H1 (cell line): Measurements from ENCODE around the gene ZNF284. TPM values are rescaled to one million over a fixed set of nuclear protein-coding genes. Genes with fewer than 3 reads are reported as not detected.

Source experiments
- CTCF ChIA-PET: fragments of 300-600 bp; sonication (Branson Sonifier 250); formaldehyde crosslinking; loops from one replicate; lab custom pipeline; 2021; ENCODE audit not compliant: partially characterized antibody; lab: Charles Lee
- POLR2A ChIA-PET: fragments of 300-600 bp; sonication (Branson Sonifier 250); formaldehyde crosslinking; loops from one replicate; lab custom pipeline; 2021; ENCODE audit warnings: inconsistent platforms; ENCODE audit not compliant: partially characterized antibody; lab: Charles Lee
- DNase-seq, 2 experiments: peaks; one replicate each; pipeline versions ENCODE4 v3.0.0 to v3.0.0-alpha.2; 2010 to 2022; ENCODE audit warnings: low spot score in 2 of 2, low read depth in 1 of 2, mixed read lengths in 1 of 2
- FAIRE-seq: peaks from 2 replicates; lab custom pipeline; 2011; peaks lifted over from hg19 to GRCh38; lab: Jason Lieb, UNC
- H2AFZ ChIP-seq: 2 replicates; pipeline ENCODE4 v1.8.1; 2012; ENCODE audit warnings: low read length, inconsistent platforms
- H2AK5ac ChIP-seq: 2 replicates; pipeline ENCODE4 v1.6.1; 2013; ENCODE audit warnings: low read depth, low read length
- H2BK120ac ChIP-seq: replicated peaks from 2 replicates; pipeline ENCODE3; 2013; ENCODE audit warnings: low read depth, low read length, inconsistent platforms
- H2BK12ac ChIP-seq: 2 replicates; pipeline ENCODE4 v1.6.1; 2013; ENCODE audit warnings: low read depth, low read length
- H2BK15ac ChIP-seq: 2 replicates; pipeline ENCODE4 v1.6.1; 2013; ENCODE audit warnings: low read length
- H2BK20ac ChIP-seq: 2 replicates; pipeline ENCODE4 v1.6.1; 2013; ENCODE audit warnings: low read length
- H2BK5ac ChIP-seq: 2 replicates; pipeline ENCODE4 v1.6.1; 2013; ENCODE audit warnings: low read depth, low read length
- H3K14ac ChIP-seq: 2 replicates; pipeline ENCODE4 v1.6.1; 2013; ENCODE audit warnings: inconsistent platforms; ENCODE audit not compliant: insufficient read length
- H3K18ac ChIP-seq: 2 replicates; pipeline ENCODE4 v1.6.1; 2013; ENCODE audit warnings: low read length; ENCODE audit errors: extremely low read depth
- H3K23ac ChIP-seq: 2 replicates; pipeline ENCODE4 v1.6.1; 2013; ENCODE audit warnings: inconsistent platforms; ENCODE audit not compliant: insufficient read length
- H3K23me2 ChIP-seq: 2 replicates; pipeline ENCODE4 v1.6.1; 2013; ENCODE audit warnings: low read depth, low read length
- H3K27ac ChIP-seq: 2 replicates; pipeline ENCODE4 v1.6.1; 2011; ENCODE audit warnings: low read depth, low read length, inconsistent platforms
- H3K27me3 ChIP-seq, 4 experiments: replicated peaks in 1 of 4; 1 replicate in 1 of 4; 2 replicates in 3 of 4; pipeline versions ENCODE4 v1.6.1 to v1.8.1; 2011 to 2013; ENCODE audit warnings: low read length in 3 of 4, mild to moderate bottlenecking in 3 of 4, inconsistent platforms in 2 of 4, mixed read lengths in 2 of 4, moderate library complexity in 1 of 4; ENCODE audit not compliant: control insufficient read depth in 3 of 4, insufficient read depth in 3 of 4; ENCODE audit errors: extremely low read depth in 1 of 4
- H3K36me3 ChIP-seq, 4 experiments: 2 replicates each; pipeline versions ENCODE4 v1.6.1 to v1.8.1; 2011 to 2013; ENCODE audit warnings: mild to moderate bottlenecking in 4 of 4, low read length in 3 of 4, moderate library complexity in 2 of 4, control low read depth in 1 of 4, inconsistent platforms in 1 of 4; ENCODE audit not compliant: insufficient read depth in 4 of 4, control insufficient read depth in 2 of 4
- H3K4ac ChIP-seq: replicated peaks from 2 replicates; pipeline ENCODE3; 2013; ENCODE audit warnings: low read length, low read depth, mixed read lengths, inconsistent platforms; ENCODE audit not compliant: insufficient read length
- H3K4me1 ChIP-seq, 4 experiments: replicated peaks in 1 of 4; 1 replicate in 1 of 4; 2 replicates in 3 of 4; pipeline versions ENCODE4 v1.6.1 to v1.8.1; 2011 to 2013; ENCODE audit warnings: low read length in 3 of 4, inconsistent platforms in 2 of 4, mixed read lengths in 1 of 4; ENCODE audit not compliant: insufficient read depth in 4 of 4, control insufficient read depth in 3 of 4
- H3K4me2 ChIP-seq, 2 experiments: 2 replicates each; pipeline versions ENCODE4 v1.6.1 to v1.8.1; 2011 to 2013; ENCODE audit warnings: low read depth in 2 of 2, low read length in 2 of 2, control low read depth in 1 of 2, inconsistent platforms in 1 of 2, mild to moderate bottlenecking in 1 of 2; ENCODE audit not compliant: insufficient read depth in 1 of 2
- H3K4me3 ChIP-seq, 4 experiments: fragments of 200-600, 300-600 bp in 1 of 4; sonication (generic), shearing (Covaris generic), sonication (Bioruptor Twin) in 1 of 4; 2 replicates each; pipeline versions ENCODE4 v1.5.1 to v1.8.1; 2011 to 2016; ENCODE audit warnings: low read length in 4 of 4, low read depth in 3 of 4, control low read depth in 2 of 4, inconsistent platforms in 2 of 4, mild to moderate bottlenecking in 2 of 4, mixed read lengths in 1 of 4, moderate library complexity in 1 of 4; ENCODE audit not compliant: insufficient read depth in 2 of 4; ENCODE audit errors: extremely low read depth in 1 of 4
- H3K56ac ChIP-seq: replicated peaks from 2 replicates; pipeline ENCODE3; 2013; ENCODE audit warnings: low read depth, mild to moderate bottlenecking, mixed read lengths, low read length, inconsistent platforms; ENCODE audit not compliant: insufficient read length
- H3K79me1 ChIP-seq: 2 replicates; pipeline ENCODE4 v1.6.1; 2013; ENCODE audit warnings: low read depth, low read length, control low read depth
- H3K79me2 ChIP-seq, 2 experiments: 2 replicates each; pipeline versions ENCODE4 v1.6.1 to v1.8.1; 2012 to 2013; ENCODE audit warnings: low read length in 2 of 2, mild to moderate bottlenecking in 2 of 2, inconsistent platforms in 1 of 2; ENCODE audit not compliant: insufficient read depth in 2 of 2, control insufficient read depth in 1 of 2
- H3K9ac ChIP-seq, 4 experiments: replicated peaks in 1 of 4; 1 replicate in 1 of 4; 2 replicates in 3 of 4; pipeline versions ENCODE4 v1.6.1 to v1.8.1; 2011 to 2013; ENCODE audit warnings: low read depth in 3 of 4, low read length in 3 of 4, control low read depth in 2 of 4, mild to moderate bottlenecking in 2 of 4, moderate library complexity in 2 of 4, inconsistent platforms in 1 of 4; ENCODE audit errors: extremely low read depth in 1 of 4
- H3K9me3 ChIP-seq, 2 experiments: 2 replicates each; pipeline versions ENCODE4 v1.6.1 to v1.8.1; 2012 to 2013; ENCODE audit warnings: mild to moderate bottlenecking in 2 of 2, moderate library complexity in 2 of 2, control low read depth in 1 of 2, inconsistent platforms in 1 of 2, low read depth in 1 of 2, low read length in 1 of 2, mixed read lengths in 1 of 2; ENCODE audit not compliant: insufficient read depth in 2 of 2
- H4K20me1 ChIP-seq, 2 experiments: replicated peaks in 1 of 2; 2 replicates each; pipeline versions ENCODE3 to v1.8.1; 2011 to 2013; ENCODE audit warnings: inconsistent platforms in 2 of 2, low read length in 2 of 2, mild to moderate bottlenecking in 1 of 2; ENCODE audit not compliant: insufficient read depth in 2 of 2, control insufficient read depth in 1 of 2
- H4K5ac ChIP-seq: 2 replicates; pipeline ENCODE4 v1.6.1; 2013; ENCODE audit warnings: low read length, low read depth, mixed read lengths, inconsistent platforms; ENCODE audit not compliant: insufficient read length
- H4K8ac ChIP-seq: 2 replicates; pipeline ENCODE4 v1.8.0; 2013; ENCODE audit warnings: mild to moderate bottlenecking, moderate library complexity, low read length, inconsistent platforms; ENCODE audit not compliant: insufficient read depth; ENCODE audit errors: extremely low read depth
- H4K91ac ChIP-seq: replicated peaks from 2 replicates; pipeline ENCODE3; 2013; ENCODE audit warnings: low read length, mixed read lengths, inconsistent platforms; ENCODE audit not compliant: insufficient read length
- ASH2L ChIP-seq: fragments of 200-600, 300-600 bp; sonication (generic); IDR thresholded peaks from one replicate; pipeline ENCODE4 v1.7.1; 2017; ENCODE audit warnings: low read length
- CTCF ChIP-seq, 3 experiments: IDR thresholded peaks; 1 replicate in 2 of 3; 2 replicates in 1 of 3; pipeline versions ENCODE4 v1.5.1 to v1.6.1; 2011; ENCODE audit warnings: low read length in 3 of 3, mild to moderate bottlenecking in 3 of 3, inconsistent platforms in 2 of 3, low read depth in 1 of 3, moderate library complexity in 1 of 3; ENCODE audit not compliant: insufficient read depth in 1 of 3; ENCODE audit errors: control extremely low read depth in 1 of 3
- GTF2F1 ChIP-seq: IDR thresholded peaks from 2 replicates; pipeline ENCODE4 v1.6.1; 2012; ENCODE audit warnings: low read depth, low read length, improper control_type of control experiment, borderline replicate concordance
- JUN ChIP-seq: IDR thresholded peaks from 2 replicates; pipeline ENCODE4 v1.6.1; 2011; ENCODE audit warnings: low read depth, mild to moderate bottlenecking, improper control_type of control experiment, low read length
- KDM4A ChIP-seq: IDR thresholded peaks from one replicate; pipeline ENCODE4 v1.7.1; 2012; ENCODE audit warnings: low read depth, mild to moderate bottlenecking, moderate library complexity, low read length, inconsistent platforms; ENCODE audit not compliant: severe bottlenecking
- TCF12 ChIP-seq: IDR thresholded peaks from 2 replicates; pipeline ENCODE4 v1.6.1; 2011; ENCODE audit warnings: low read depth, mild to moderate bottlenecking, low read length
- USF2 ChIP-seq: IDR thresholded peaks from 2 replicates; pipeline ENCODE4 v1.6.1; 2011; ENCODE audit warnings: low read length, improper control_type of control experiment
- WGBS, 2 experiments: shearing (Covaris generic) in 1 of 2; methylation state at CpG; one replicate each; pipeline versions ENCODE4 v1.1.6 to v1.1.7; 2013 to 2015; ENCODE audit warnings: low lambda C conversion rate in 2 of 2, mixed read lengths in 2 of 2, inconsistent platforms in 1 of 2, low coverage in 1 of 2, missing lambda C conversion rate in 1 of 2; ENCODE audit not compliant: insufficient replicate concordance in 2 of 2, insufficient coverage in 1 of 2, insufficient read length in 1 of 2; ENCODE audit errors: extremely low coverage in 1 of 2, missing lambda C conversion rate in 1 of 2; 5-methylcytosine and 5-hydroxymethylcytosine counted together
- polyA plus RNA-seq, 7 experiments: library from polyadenylated mRNA; depleted of rRNA in 3 of 7; stranded (reverse) in 5 of 7; unstranded in 2 of 7; fragments of >200 nt in 5 of 7; fragments of 200-250 nt in 2 of 7; gene quantifications; 1 replicate in 5 of 7; 2 replicates in 1 of 7; 4 replicates in 1 of 7; pipeline versions ENCODE4 v1.2.1 to v1.2.3, GENCODE V29; 2011 to 2013; ENCODE audit warnings: missing spikeins in 2 of 7, mixed read lengths in 2 of 7
- total RNA-seq: library from RNA; stranded (reverse); fragmentation: NEBNext Ultra II Directional; extraction: Animal tissue kit (Norgen Biotek cat#: 25700); gene quantifications from 2 replicates; pipeline ENCODE4 v1.2.1, GENCODE V29; 2021

The ZNF284 gene
- total and polyA plus RNA-seq, 2 of the 8 experiments (the other 6 are each of a cell fraction or from before 2014, with no cell fraction given): 1.1 to 3.4 TPM

DNA sequence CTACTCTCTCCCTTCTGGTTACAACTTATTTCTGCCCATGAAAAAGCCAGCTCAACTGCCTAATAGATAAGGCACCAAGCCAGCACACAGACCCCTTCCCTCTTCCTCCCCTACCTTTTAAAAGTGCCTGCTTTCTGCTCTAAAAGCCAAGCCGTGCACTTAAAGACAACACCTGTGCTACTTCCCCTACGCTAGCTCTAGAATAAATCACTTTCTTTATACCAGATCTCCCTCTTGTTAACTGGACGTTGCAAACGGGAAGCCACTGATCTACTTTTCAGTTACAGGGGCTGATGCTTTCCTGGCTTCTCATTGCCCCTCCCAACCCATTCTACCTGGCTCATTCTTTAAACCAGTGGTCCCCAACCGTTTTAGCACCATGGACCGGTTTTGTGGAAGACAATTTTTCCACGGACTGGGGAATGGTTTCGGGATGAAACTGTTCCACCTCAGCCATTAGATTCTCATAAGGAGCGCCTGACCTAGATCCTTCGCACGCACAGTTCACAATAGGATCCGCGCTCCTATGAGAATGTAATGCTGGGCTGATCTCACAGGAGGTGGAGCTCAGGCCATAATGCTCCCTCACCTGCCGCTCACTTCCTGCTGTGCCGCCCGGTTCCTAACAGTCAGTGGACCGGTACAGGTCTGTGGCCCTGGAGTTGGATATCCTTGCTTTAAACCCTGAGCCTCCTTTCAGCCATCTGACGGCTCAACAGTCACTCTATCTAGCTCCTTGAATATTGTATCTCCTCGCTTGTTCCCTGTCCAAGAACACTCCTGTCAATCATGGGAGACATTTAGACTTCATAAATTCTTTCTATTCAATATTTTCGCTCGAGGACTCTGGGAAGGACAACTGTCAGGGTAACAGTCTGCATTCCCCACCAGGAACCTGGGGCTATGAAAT lies 21.0 kb upstream of the ZNF284 start:
- Histone ChIP-seq H4K20me1 (no peaks in the 10 kb centered on the region), H3K18ac (peak overlapping the region; percentile 43; the same call in 1 of the 2 replicates), H2BK12ac (no peak overlapping the region), H2BK20ac (no peak overlapping the region), H3K36me3 (no peaks in the 10 kb centered on the region), H3K79me2 (peaks cover 0 to 7% of the 10 kb centered on the region in 2 experiments; a peak in 2 of 4 replicates), H2AFZ (peak overlapping the region; percentile 95), H3K56ac (no peak overlapping the region), H4K5ac (no peak overlapping the region), H4K8ac (no peak overlapping the region), H3K9ac (peak overlapping the region in 1 of 4 experiments; percentile 15; a peak in 1 of 7 replicates), H3K27me3 (no peaks in the 10 kb centered on the region), H3K23me2 (peaks cover 3% of the 10 kb centered on the region), H2BK15ac (no peak overlapping the region), H3K9me3 (no peaks in the 10 kb centered on the region), H2AK5ac (no peak overlapping the region), H4K91ac (no peak overlapping the region), H3K4me3 (peak overlapping the region; percentile 47 to 74 (median 64); a peak in 6 of 8 replicates), H3K4ac (no peak overlapping the region), H2BK5ac (no peak overlapping the region), H3K27ac (no peak overlapping the region), H3K23ac (no peak overlapping the region), H3K4me2 (peak overlapping the region; percentile 68 to 94), H3K14ac (no peak overlapping the region), H3K4me1 (peaks cover 0 to 2% (median 0%) of the 10 kb centered on the region in 4 experiments; a peak in 1 of 7 replicates), H3K79me1 (no peaks in the 10 kb centered on the region), H2BK120ac (no peak overlapping the region)
- POLR2A ChIA-PET: interaction anchor here (1.0 to 2.8 kb wide), 7 partner anchors 8 to 156 kb away, joined by 3 to 18 read pairs (median 5); partner anchors contain the start of genes ZNF222, ZNF224 and ZNF225
- no peak for FAIRE-seq
- no peak for DNase-seq
- CTCF ChIA-PET: interaction anchor here (0.9 to 1.0 kb wide), 2 partner anchors 22 to 62 kb away, joined by 3 to 5 read pairs; no protein-coding TSS in a partner anchor
- WGBS, 2 experiments: 51% methylated on average over 21 of the region's 21 CpGs; no CpG with 5 or more reads in 1 of the 2 experiments
- TF ChIP-seq CTCF (IDR thresholded peaks at IDR 0.05; ENCODE audit: control extremely low read depth in 1 of 3, insufficient read depth in 1 of 3, low read depth in 1 of 3, low read length in 3 of 3) (no peak), GTF2F1 (no peak), TCF12 (no peak), JUN (no peak), USF2 (no peak), ASH2L (no peak), KDM4A (peak; percentile 13)
